Endothelial cell of umbilical vein (primary cell): ENCODE measurements around the gene SPTB. TPM values are rescaled to one million over a fixed set of nuclear protein-coding genes. Genes with fewer than 3 reads are reported as not detected.

Experiments
- BruUV-seq: library from RNA; stranded (reverse); fragments of 400-500 nt; replicated peaks from 2 replicates; lab custom pipeline; 2021; lab: Mats Ljungman, UMichigan
- CTCF ChIA-PET: fragments of 300-600, 350-600 bp; sonication (Branson Sonifier 250); formaldehyde crosslinking; loops from one replicate; lab custom pipeline; 2021; ENCODE audit warnings: antibody characterized with exemption, inconsistent platforms; lab: Charles Lee
- POLR2A ChIA-PET: fragments of 300-600, 350-600 bp; sonication (Branson Sonifier 250); formaldehyde crosslinking; loops from one replicate; lab custom pipeline; 2021; ENCODE audit warnings: antibody characterized with exemption, inconsistent platforms; lab: Charles Lee
- DNase-seq: peaks from one replicate; pipeline ENCODE4 v3.0.0-alpha.2; 2011; ENCODE audit warnings: low read depth, low spot score
- FAIRE-seq: peaks from 2 replicates; lab custom pipeline; 2011; peaks lifted over from hg19 to GRCh38; lab: Jason Lieb, UNC
- H2AFZ ChIP-seq: 2 replicates; pipeline ENCODE4 v1.6.0; 2012; ENCODE audit warnings: low read depth, low read length, control low read depth, inconsistent platforms
- H3K27ac ChIP-seq: 2 replicates; pipeline ENCODE4 v1.5.1; 2011; ENCODE audit warnings: low read depth, mild to moderate bottlenecking, control low read depth, low read length, moderate library complexity; ENCODE audit not compliant: insufficient read depth
- H3K27me3 ChIP-seq, 2 experiments: 2 replicates each; pipeline versions ENCODE4 v1.6.0 to v1.6.1; 2011; ENCODE audit warnings: low read length in 2 of 2, mixed read lengths in 1 of 2; ENCODE audit not compliant: control insufficient read depth in 2 of 2, insufficient read depth in 2 of 2
- H3K36me3 ChIP-seq, 2 experiments: 2 replicates in 1 of 2; 3 replicates in 1 of 2; pipeline ENCODE4 v1.5.1; 2011; ENCODE audit warnings: low read length in 2 of 2, mild to moderate bottlenecking in 1 of 2, moderate library complexity in 1 of 2; ENCODE audit not compliant: control insufficient read depth in 2 of 2, insufficient read depth in 2 of 2; ENCODE audit errors: extremely low read depth in 1 of 2
- H3K4me1 ChIP-seq: 3 replicates; pipeline ENCODE4 v1.5.1; 2011; ENCODE audit warnings: mild to moderate bottlenecking, low read length; ENCODE audit not compliant: control insufficient read depth, insufficient read depth; ENCODE audit errors: extremely low read depth
- H3K4me2 ChIP-seq: 2 replicates; pipeline ENCODE4 v1.6.1; 2011; ENCODE audit warnings: low read length, control low read depth, mixed read lengths; ENCODE audit not compliant: insufficient read depth
- H3K4me3 ChIP-seq, 3 experiments: fragments of 200-600 bp in 1 of 3; sonication (generic), shearing (Covaris generic) in 1 of 3; replicated peaks in 1 of 3; 2 replicates each; pipeline ENCODE4 v1.5.1; 2011 to 2016; ENCODE audit warnings: control low read depth in 3 of 3, low read length in 3 of 3, mild to moderate bottlenecking in 2 of 3, inconsistent platforms in 1 of 3, low read depth in 1 of 3, moderate library complexity in 1 of 3; ENCODE audit not compliant: insufficient read depth in 1 of 3
- H3K79me2 ChIP-seq: 2 replicates; pipeline ENCODE4 v1.6.0; 2012; ENCODE audit warnings: low read length, inconsistent platforms; ENCODE audit not compliant: control insufficient read depth, insufficient read depth
- H3K9ac ChIP-seq: replicated peaks from 2 replicates; pipeline ENCODE3; 2011; ENCODE audit warnings: low read length, control low read depth; ENCODE audit not compliant: insufficient read depth; ENCODE audit errors: extremely low read depth
- H3K9me1 ChIP-seq: replicated peaks from 3 replicates; pipeline ENCODE4 v1.6.0; 2011; ENCODE audit warnings: mild to moderate bottlenecking, low read length; ENCODE audit not compliant: control insufficient read depth, insufficient read depth; ENCODE audit errors: extremely low read depth
- H3K9me3 ChIP-seq: replicated peaks from 2 replicates; pipeline ENCODE4 v1.5.1; 2012; ENCODE audit warnings: low read length, inconsistent platforms; ENCODE audit not compliant: control insufficient read depth, insufficient read depth
- H4K20me1 ChIP-seq: replicated peaks from 2 replicates; pipeline ENCODE3; 2011; ENCODE audit warnings: mild to moderate bottlenecking, low read length; ENCODE audit not compliant: control insufficient read depth, insufficient read depth; ENCODE audit errors: extremely low read depth
- EZH2 ChIP-seq: IDR thresholded peaks from 2 replicates; pipeline ENCODE4 v1.6.1; 2012; ENCODE audit warnings: borderline replicate concordance, low read depth, mild to moderate bottlenecking, moderate library complexity, low read length, inconsistent platforms; ENCODE audit not compliant: severe bottlenecking
- FOS ChIP-seq: IDR thresholded peaks from 2 replicates; pipeline ENCODE4 v1.6.1; 2011; ENCODE audit warnings: mild to moderate bottlenecking, low read length, moderate library complexity, borderline replicate concordance; ENCODE audit not compliant: insufficient read depth
- GATA2 ChIP-seq: IDR thresholded peaks from 2 replicates; pipeline ENCODE4 v1.7.0; 2011; ENCODE audit warnings: low read depth, mild to moderate bottlenecking, moderate library complexity, mixed read lengths, low read length; ENCODE audit not compliant: insufficient read length, insufficient read depth
- JUN ChIP-seq: IDR thresholded peaks from 2 replicates; pipeline ENCODE4 v1.6.1; 2011; ENCODE audit warnings: borderline replicate concordance, low read depth; ENCODE audit not compliant: insufficient read length, insufficient read depth
- MAX ChIP-seq: IDR thresholded peaks from 2 replicates; pipeline ENCODE4 v1.6.1; 2011; ENCODE audit not compliant: insufficient read depth, insufficient read length
- MYC ChIP-seq: IDR thresholded peaks from one replicate; pipeline ENCODE4 v1.6.1; 2011; ENCODE audit warnings: mild to moderate bottlenecking, low read depth, low read length
- POLR2A ChIP-seq: IDR thresholded peaks from 2 replicates; pipeline ENCODE4 v1.6.1; 2012; ENCODE audit warnings: low read depth, mild to moderate bottlenecking, control low read depth, low read length
- POLR2AphosphoS5 ChIP-seq: IDR thresholded peaks from 2 replicates; pipeline ENCODE4 v1.6.1; 2012; ENCODE audit warnings: low read depth, mild to moderate bottlenecking, control low read depth, low read length, moderate library complexity; ENCODE audit not compliant: insufficient read depth
- dilution Hi-C: fragments of 300-500 bp; cut with MboI; formaldehyde crosslinking; loops from one replicate; pipeline ENCODE4 v1.15.0; 2019; ENCODE audit warnings: low sequenced_read_pairs; ENCODE audit not compliant: extremely low pct_ligation_motif_present
- intact Hi-C: fragments of 100-400 bp; cut with micrococcal nuclease; formaldehyde crosslinking; loops from one replicate; pipeline ENCODE4 v1.10.0; 2022
- polyA plus RNA-seq, 4 experiments: library from polyadenylated mRNA; depleted of rRNA in 3 of 4; stranded (reverse) in 3 of 4; unstranded in 1 of 4; fragments of >200 nt; gene quantifications; 2 replicates each; pipeline versions ENCODE4 v1.2.1 to v1.2.3, GENCODE V29; 2011 to 2012; ENCODE audit warnings: missing spikeins in 1 of 4
- total RNA-seq: library from RNA; stranded (reverse); gene quantifications from 2 replicates; pipeline ENCODE4 v1.2.3, GENCODE V29; 2021
- TF ChIP-seq, protein P1 (sequence below), 2 donors: IDR thresholded peaks; 1 replicate in 1 of 2; 2 replicates in 1 of 2; pipeline ENCODE4 v1.5.1; 2011; ENCODE audit warnings: low read length in 2 of 2, mild to moderate bottlenecking in 2 of 2, moderate library complexity in 2 of 2, control low read depth in 1 of 2, inconsistent platforms in 1 of 2, low read depth in 1 of 2; ENCODE audit not compliant: insufficient read depth in 1 of 2; ENCODE audit errors: extremely low read depth in 1 of 2

Gene SPTB
- total and polyA plus RNA-seq, 2 donors (not counting 3 experiments of a cell fraction or from before 2014, with no cell fraction given): 0.03 to 0.07 TPM

DNA sequence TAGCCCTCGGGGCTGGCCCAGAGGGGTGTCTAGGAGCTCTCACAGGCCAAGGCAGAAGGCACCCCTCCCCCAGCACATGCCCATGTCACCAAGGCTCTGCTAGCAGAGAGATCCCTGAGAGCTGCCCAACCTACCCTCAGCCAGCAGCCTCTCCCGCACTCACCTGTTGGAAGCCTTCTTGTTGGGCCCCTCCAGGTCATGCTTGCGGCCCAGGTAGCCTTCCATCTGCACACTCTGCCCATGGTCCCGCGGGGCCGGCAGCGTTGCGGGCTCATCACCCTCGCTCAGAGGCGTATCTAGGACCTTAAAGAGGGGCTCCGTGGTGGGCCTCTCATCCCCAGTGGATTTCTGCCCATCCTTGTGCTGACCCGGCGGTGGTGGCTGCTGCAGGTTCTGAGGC, 126.3 kb downstream of the SPTB start:
- Histone ChIP-seq H3K79me2 (no peaks in the 10 kb centered on the region), H3K27me3 (peaks cover 0 to 2% of the 10 kb centered on the region in 2 experiments), H3K9me1 (no peaks in the 10 kb centered on the region), H3K27ac (no peak overlapping the region), H3K4me1 (no peaks in the 10 kb centered on the region), H2AFZ (no peak overlapping the region), H3K9ac (no peak overlapping the region), H3K4me3 (no peak overlapping the region), H4K20me1 (no peaks in the 10 kb centered on the region), H3K36me3 (no peaks in the 10 kb centered on the region), H3K9me3 (no peaks in the 10 kb centered on the region), H3K4me2 (no peak overlapping the region)
- POLR2A ChIA-PET: no interaction called here
- intact Hi-C loops (no loop called here), dilution Hi-C loops (no loop called here)
- FAIRE-seq (no peak), DNase-seq (no peak)
- no TSS peak for BruUV-seq
- CTCF ChIA-PET: no interaction called here
- TF ChIP-seq POLR2AphosphoS5 (no peak), EZH2 (no peak), GATA2 (no peak), POLR2A (no peak), FOS (no peak), MAX (no peak), MYC (no peak), JUN (no peak)
- TF ChIP-seq, protein P1, sequence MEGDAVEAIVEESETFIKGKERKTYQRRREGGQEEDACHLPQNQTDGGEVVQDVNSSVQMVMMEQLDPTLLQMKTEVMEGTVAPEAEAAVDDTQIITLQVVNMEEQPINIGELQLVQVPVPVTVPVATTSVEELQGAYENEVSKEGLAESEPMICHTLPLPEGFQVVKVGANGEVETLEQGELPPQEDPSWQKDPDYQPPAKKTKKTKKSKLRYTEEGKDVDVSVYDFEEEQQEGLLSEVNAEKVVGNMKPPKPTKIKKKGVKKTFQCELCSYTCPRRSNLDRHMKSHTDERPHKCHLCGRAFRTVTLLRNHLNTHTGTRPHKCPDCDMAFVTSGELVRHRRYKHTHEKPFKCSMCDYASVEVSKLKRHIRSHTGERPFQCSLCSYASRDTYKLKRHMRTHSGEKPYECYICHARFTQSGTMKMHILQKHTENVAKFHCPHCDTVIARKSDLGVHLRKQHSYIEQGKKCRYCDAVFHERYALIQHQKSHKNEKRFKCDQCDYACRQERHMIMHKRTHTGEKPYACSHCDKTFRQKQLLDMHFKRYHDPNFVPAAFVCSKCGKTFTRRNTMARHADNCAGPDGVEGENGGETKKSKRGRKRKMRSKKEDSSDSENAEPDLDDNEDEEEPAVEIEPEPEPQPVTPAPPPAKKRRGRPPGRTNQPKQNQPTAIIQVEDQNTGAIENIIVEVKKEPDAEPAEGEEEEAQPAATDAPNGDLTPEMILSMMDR (IDR thresholded peaks at IDR 0.05; ENCODE audit: extremely low read depth in 1 of 2, insufficient read depth in 1 of 2, low read depth in 1 of 2, low read length in 2 of 2): no peak
